HepG2 (cell line): ENCODE results near the gene SS18L1. TPM values are rescaled to one million over a fixed set of nuclear protein-coding genes. Genes with fewer than 3 reads are reported as not detected.

ENCODE experiments used
- ATAC-seq: fragments of 200-7000 bp; cut with Tn5 transposase; 3 replicates; pipeline ENCODE4 v1.9.1; 2020; ENCODE audit warnings: mild to moderate bottlenecking, moderate library complexity
- BruUV-seq: library from RNA; stranded (reverse); fragments of 400-500 nt; replicated peaks from 2 replicates; lab custom pipeline; 2021; lab: Mats Ljungman, UMichigan
- CTCF ChIA-PET: fragments of 300-600 bp; formaldehyde crosslinking; extraction: SDS; loops from one replicate; lab custom pipeline; 2021; ENCODE audit warnings: low total read pairs, inconsistent platforms, low intra/inter-chr PET ratio; lab: Yijun Ruan, JAX
- POLR2A ChIA-PET: fragments of 350-600 bp; sonication (Branson Sonifier 250); formaldehyde crosslinking; loops from one replicate; lab custom pipeline; 2020; ENCODE audit warnings: antibody characterized with exemption, inconsistent platforms; lab: Yijun Ruan, JAX
- DNase-seq: peaks from one replicate; pipeline ENCODE4 v3.0.0-alpha.2; 2015; ENCODE audit warnings: low spot score
- FAIRE-seq: peaks from 3 replicates; lab custom pipeline; 2011; peaks lifted over from hg19 to GRCh38; lab: Jason Lieb, UNC
- H2AFZ ChIP-seq: one replicate; pipeline ENCODE4 v1.6.1; 2011; ENCODE audit warnings: low read length, inconsistent platforms
- H3K27ac ChIP-seq: fragments of 300-600 bp; 3 replicates; pipeline ENCODE4 v1.8.0; 2011; ENCODE audit warnings: mixed run types, mild to moderate bottlenecking, mixed read lengths, low read length, inconsistent platforms; ENCODE audit not compliant: insufficient read depth; ENCODE audit errors: extremely low read length
- H3K27me3 ChIP-seq, 2 experiments: fragments of 200-600 bp in 1 of 2; 2 replicates in 1 of 2; 3 replicates in 1 of 2; pipeline versions ENCODE4 v1.6.0 to v1.8.0; 2011; ENCODE audit warnings: low read length in 2 of 2, mild to moderate bottlenecking in 2 of 2, moderate library complexity in 2 of 2, inconsistent platforms in 1 of 2; ENCODE audit not compliant: insufficient read depth in 2 of 2, control insufficient read depth in 1 of 2
- H3K36me3 ChIP-seq, 2 experiments: fragments of 200-600 bp in 1 of 2; replicated peaks in 1 of 2; 2 replicates in 1 of 2; 3 replicates in 1 of 2; pipeline versions ENCODE4 v1.5.1 to v1.8.0; 2011; ENCODE audit warnings: low read length in 2 of 2, inconsistent platforms in 1 of 2; ENCODE audit not compliant: insufficient read depth in 2 of 2, control insufficient read depth in 1 of 2
- H3K4me1 ChIP-seq: 2 replicates; pipeline ENCODE4 v1.5.1; 2012; ENCODE audit warnings: low read length, inconsistent platforms; ENCODE audit not compliant: insufficient read depth
- H3K4me2 ChIP-seq: 2 replicates; pipeline ENCODE4 v1.6.0; 2011; ENCODE audit warnings: low read depth, low read length, inconsistent platforms
- H3K4me3 ChIP-seq, 3 experiments: fragments of 200-600 bp in 1 of 3; sonication (generic), shearing (Covaris generic) in 1 of 3; replicated peaks in 1 of 3; 2 replicates each; pipeline ENCODE4 v1.5.1; 2011 to 2016; ENCODE audit warnings: low read length in 3 of 3, inconsistent platforms in 2 of 3, low read depth in 2 of 3, mild to moderate bottlenecking in 2 of 3, control low read depth in 1 of 3, mixed read lengths in 1 of 3; ENCODE audit not compliant: insufficient read depth in 1 of 3
- H3K79me2 ChIP-seq: one replicate; pipeline ENCODE4 v1.6.1; 2011; ENCODE audit warnings: low read length, inconsistent platforms; ENCODE audit not compliant: insufficient read depth
- H3K9ac ChIP-seq: 2 replicates; pipeline ENCODE4 v1.6.0; 2011; ENCODE audit warnings: mild to moderate bottlenecking, low read depth, low read length, inconsistent platforms; ENCODE audit not compliant: insufficient read depth
- H3K9me3 ChIP-seq: 2 replicates; pipeline ENCODE4 v1.5.1; 2012; ENCODE audit warnings: mild to moderate bottlenecking, low read length
- H4K20me1 ChIP-seq: 2 replicates; pipeline ENCODE4 v1.6.0; 2011; ENCODE audit warnings: inconsistent platforms, mild to moderate bottlenecking, low read length, moderate library complexity; ENCODE audit not compliant: insufficient read depth
- ADNP ChIP-seq: sonication (generic); formaldehyde crosslinking; IDR thresholded peaks from 2 replicates; pipeline ENCODE4 v1.4.0; 2020; ENCODE audit warnings: missing genetic modification reagents
- KDM3A ChIP-seq: IDR thresholded peaks from 2 replicates; pipeline ENCODE4 v1.6.1; 2018; ENCODE audit warnings: low read depth, missing compliant biosample characterization
- NFATC3 ChIP-seq: sonication (generic); formaldehyde crosslinking; IDR thresholded peaks from 2 replicates; pipeline ENCODE4 v1.5.1; 2020; ENCODE audit warnings: mild to moderate bottlenecking, missing genetic modification reagents
- NR1H2 ChIP-seq: sonication (generic); formaldehyde crosslinking; IDR thresholded peaks from 2 replicates; pipeline ENCODE4 v1.8.1; 2022; ENCODE audit warnings: low read depth, missing genetic modification reagents, borderline replicate concordance
- POLR2A ChIP-seq, 2 experiments: IDR thresholded peaks; 2 replicates each; pipeline ENCODE4 v1.6.1; 2011; ENCODE audit warnings: low read depth in 2 of 2, low read length in 2 of 2, mild to moderate bottlenecking in 1 of 2, moderate library complexity in 1 of 2; ENCODE audit not compliant: insufficient read depth in 1 of 2
- RBM22 ChIP-seq: fragments of 200-400 bp; formaldehyde crosslinking; optimal IDR thresholded peaks from 2 replicates; pipeline ENCODE3; 2017; ENCODE audit warnings: mild to moderate bottlenecking, low read length, moderate library complexity
- ZNF180 ChIP-seq: sonication (generic); formaldehyde crosslinking; IDR thresholded peaks from 2 replicates; pipeline ENCODE4 v1.4.0; 2020; ENCODE audit warnings: low read depth, missing genetic modification reagents, borderline replicate concordance
- ZNF337 ChIP-seq: sonication (generic); formaldehyde crosslinking; IDR thresholded peaks from 2 replicates; pipeline ENCODE4 v1.5.1; 2020; ENCODE audit warnings: missing genetic modification reagents, low read depth, mild to moderate bottlenecking, borderline replicate concordance
- ZNF687 ChIP-seq: sonication (generic); formaldehyde crosslinking; IDR thresholded peaks from 2 replicates; pipeline ENCODE4 v1.5.1; 2020; ENCODE audit warnings: mild to moderate bottlenecking, missing genetic modification reagents, moderate library complexity
- WGBS: methylation state at CpG from one replicate; pipeline ENCODE4 v1.1.6; 2017; ENCODE audit warnings: low lambda C conversion rate; 5-methylcytosine and 5-hydroxymethylcytosine counted together
- in situ Hi-C: cut with HindIII; loops from 2 replicates; pipeline ENCODE4 v1.10.0; 2017; ENCODE audit warnings: low pct_unique_long_range_greater_than_20kb; ENCODE audit not compliant: extremely low pct_ligation_motif_present
- intact Hi-C: fragments of 100-400 bp; cut with micrococcal nuclease; formaldehyde crosslinking; loops from one replicate; pipeline ENCODE4 v1.10.0; 2022; ENCODE audit not compliant: unreplicated experiment
- polyA plus RNA-seq, 8 experiments: library from polyadenylated mRNA; depleted of rRNA in 3 of 8; stranded (reverse) in 7 of 8; unstranded in 1 of 8; fragments of >200 nt; fragmentation: Illumina TruSeq in 4 of 8; extraction: Trizol in 4 of 8; gene quantifications; 2 replicates each; pipeline versions ENCODE4 v1.2.1 to v1.2.3, GENCODE V29; 2011 to 2016; ENCODE audit warnings: low read depth in 4 of 8, missing spikeins in 1 of 8, mixed read lengths in 1 of 8; ENCODE audit not compliant: insufficient read depth in 1 of 8
- total RNA-seq, 5 experiments: library from RNA; depleted of rRNA; stranded (reverse); fragments of >200 nt; fragmentation: Illumina TruSeq; extraction: Trizol; gene quantifications; 2 replicates each; pipeline ENCODE4 v1.2.3, GENCODE V29; 2016; ENCODE audit warnings: low read depth in 1 of 5
- TF ChIP-seq, protein P1 (sequence below): sonication (generic); formaldehyde crosslinking; IDR thresholded peaks from 2 replicates; pipeline ENCODE4 v1.5.1; 2020; ENCODE audit warnings: missing genetic modification reagents, mild to moderate bottlenecking, borderline replicate concordance

SS18L1 gene
- total and polyA plus RNA-seq, 2 of the 13 experiments (the other 11 are each of a cell fraction or from before 2014, with no cell fraction given) = 17.8 to 27.6 TPM

GRCh38 chr20:62167474-62167873, 23.9 kb downstream of the SS18L1 start:
- no peak for DNase-seq
- H3K36me3 ChIP-seq = peaks cover 51 to 68% of the 10 kb centered on the region in 2 experiments; a peak in 4 of 5 replicates
- H3K79me2 ChIP-seq = no peaks in the 10 kb centered on the region
- no peaks in the 10 kb centered on the region for H4K20me1 ChIP-seq
- ATAC-seq = no peak
- intact Hi-C loops = no loop called here
- H3K27me3 ChIP-seq = no peaks in the 10 kb centered on the region
- no peak for FAIRE-seq
- H3K27ac ChIP-seq = no peak overlapping the region
- H3K4me3 ChIP-seq = no peak overlapping the region
- no peak overlapping the region for H2AFZ ChIP-seq
- no peak overlapping the region for H3K9ac ChIP-seq
- 96% methylated on average over 6 of the region's 6 CpGs for WGBS
- TF ChIP-seq ZNF687 (CRISPR knock-in tag) (0 out of 2 replicates have a peak, but pooled peaks have one; percentile 13), ZNF180 (no peak), ADNP (CRISPR knock-in tag) (no peak)
- no peaks in the 10 kb centered on the region for H3K9me3 ChIP-seq
- H3K4me2 ChIP-seq = no peak overlapping the region
- no TSS peak for BruUV-seq
- no peaks in the 10 kb centered on the region for H3K4me1 ChIP-seq
- in situ Hi-C loops = no loop called here
- ChIA-PET CTCF (no interaction called here), POLR2A (interaction anchor here (1.4 kb wide), 1 partner anchor 11 kb away, joined by 6 read pairs; no protein-coding TSS in a partner anchor)

GRCh38 chr20:62168061-62168460, 24.5 kb downstream of the SS18L1 start:
- Histone ChIP-seq H3K27me3 (no peaks in the 10 kb centered on the region), H3K4me3 (no peak overlapping the region), H3K9me3 (no peaks in the 10 kb centered on the region), H3K4me2 (no peak overlapping the region), H2AFZ (no peak overlapping the region), H3K79me2 (no peaks in the 10 kb centered on the region), H3K36me3 (peaks cover 46 to 68% of the 10 kb centered on the region in 2 experiments; a peak in 4 of 5 replicates), H3K9ac (no peak overlapping the region), H3K27ac (no peak overlapping the region), H4K20me1 (no peaks in the 10 kb centered on the region), H3K4me1 (no peaks in the 10 kb centered on the region)
- DNase-seq = no peak
- no peak for FAIRE-seq
- WGBS = 93% methylated on average over 4 of the region's 4 CpGs
- intact Hi-C loops (no loop called here), in situ Hi-C loops (no loop called here)
- ChIA-PET POLR2A (interaction anchor here (1.4 kb wide), 1 partner anchor 12 kb away, joined by 6 read pairs; no protein-coding TSS in a partner anchor), CTCF (no interaction called here)
- TF ChIP-seq RBM22 (peak; percentile 19), POLR2A (IDR thresholded peaks at IDR 0.05; ENCODE audit: insufficient read depth in 1 of 2, low read depth in 2 of 2, low read length in 2 of 2) (0 out of 4 replicates have a peak, but pooled peaks of 1 of the 2 experiments have one; percentile 4), KDM3A (CRISPR knock-in tag) (no peak), NFATC3 (CRISPR knock-in tag) (no peak), ZNF337 (no peak), NR1H2 (no peak)
- TF ChIP-seq, protein P1, sequence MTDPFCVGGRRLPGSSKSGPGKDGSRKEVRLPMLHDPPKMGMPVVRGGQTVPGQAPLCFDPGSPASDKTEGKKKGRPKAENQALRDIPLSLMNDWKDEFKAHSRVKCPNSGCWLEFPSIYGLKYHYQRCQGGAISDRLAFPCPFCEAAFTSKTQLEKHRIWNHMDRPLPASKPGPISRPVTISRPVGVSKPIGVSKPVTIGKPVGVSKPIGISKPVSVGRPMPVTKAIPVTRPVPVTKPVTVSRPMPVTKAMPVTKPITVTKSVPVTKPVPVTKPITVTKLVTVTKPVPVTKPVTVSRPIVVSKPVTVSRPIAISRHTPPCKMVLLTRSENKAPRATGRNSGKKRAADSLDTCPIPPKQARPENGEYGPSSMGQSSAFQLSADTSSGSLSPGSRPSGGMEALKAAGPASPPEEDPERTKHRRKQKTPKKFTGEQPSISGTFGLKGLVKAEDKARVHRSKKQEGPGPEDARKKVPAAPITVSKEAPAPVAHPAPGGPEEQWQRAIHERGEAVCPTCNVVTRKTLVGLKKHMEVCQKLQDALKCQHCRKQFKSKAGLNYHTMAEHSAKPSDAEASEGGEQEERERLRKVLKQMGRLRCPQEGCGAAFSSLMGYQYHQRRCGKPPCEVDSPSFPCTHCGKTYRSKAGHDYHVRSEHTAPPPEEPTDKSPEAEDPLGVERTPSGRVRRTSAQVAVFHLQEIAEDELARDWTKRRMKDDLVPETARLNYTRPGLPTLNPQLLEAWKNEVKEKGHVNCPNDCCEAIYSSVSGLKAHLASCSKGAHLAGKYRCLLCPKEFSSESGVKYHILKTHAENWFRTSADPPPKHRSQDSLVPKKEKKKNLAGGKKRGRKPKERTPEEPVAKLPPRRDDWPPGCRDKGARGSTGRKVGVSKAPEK (CRISPR knock-in tag) = no peak
- no TSS peak for BruUV-seq
- no peak for ATAC-seq
